DND-41 (cell line): ENCODE results near the gene PGF.
"Not testable (repeated sequence)": the region's sequence is repeated elsewhere in the genome, so short reads cannot be mapped to it uniquely, and the experiment has no call there.

Experiments
- ATAC-seq: fragments of 200-7000 bp; cut with Tn5 transposase; 3 replicates; pipeline ENCODE4 v1.9.1; 2021; ENCODE audit warnings: low read depth; ENCODE audit not compliant: insufficient read depth
- DNase-seq: peaks from one replicate; pipeline ENCODE4 v3.0.0-alpha.2; 2020
- H2AFZ ChIP-seq: 2 replicates; pipeline ENCODE4 v1.6.0; 2012; ENCODE audit warnings: low read depth, low read length
- H3K27ac ChIP-seq: 2 replicates; pipeline ENCODE4 v1.5.1; 2012; ENCODE audit warnings: low read length, inconsistent platforms
- H3K27me3 ChIP-seq: fragments of 200-600 bp; sonication (generic); 2 replicates; pipeline ENCODE4 v1.6.0; 2012; ENCODE audit warnings: low read length, mild to moderate bottlenecking, inconsistent platforms; ENCODE audit not compliant: insufficient read depth, poor library complexity
- H3K36me3 ChIP-seq: 2 replicates; pipeline ENCODE4 v1.5.1; 2012; ENCODE audit warnings: low read length, inconsistent platforms; ENCODE audit not compliant: insufficient read depth
- H3K4me1 ChIP-seq: 2 replicates; pipeline ENCODE4 v1.5.1; 2012; ENCODE audit warnings: mild to moderate bottlenecking, low read length; ENCODE audit not compliant: insufficient read depth
- H3K4me2 ChIP-seq: 2 replicates; pipeline ENCODE4 v1.6.0; 2012; ENCODE audit warnings: mild to moderate bottlenecking, moderate library complexity, low read length, inconsistent platforms; ENCODE audit not compliant: insufficient read depth
- H3K4me3 ChIP-seq, 2 experiments: fragments of 200-600 bp in 1 of 2; shearing (Covaris generic) in 1 of 2; 2 replicates each; pipeline ENCODE4 v1.5.1; 2012 to 2016; ENCODE audit warnings: inconsistent platforms in 2 of 2, low read length in 2 of 2, mild to moderate bottlenecking in 2 of 2, low read depth in 1 of 2, moderate library complexity in 1 of 2
- H3K79me2 ChIP-seq: 2 replicates; pipeline ENCODE4 v1.6.0; 2012; ENCODE audit warnings: low read length, inconsistent platforms; ENCODE audit not compliant: insufficient read depth
- H3K9ac ChIP-seq: 2 replicates; pipeline ENCODE4 v1.6.0; 2012; ENCODE audit warnings: low read depth, mild to moderate bottlenecking, inconsistent platforms, low read length, moderate library complexity
- H3K9me3 ChIP-seq: 2 replicates; pipeline ENCODE4 v1.5.1; 2012; ENCODE audit warnings: low read length, moderate library complexity, mild to moderate bottlenecking, inconsistent platforms; ENCODE audit not compliant: insufficient read depth, severe bottlenecking
- H4K20me1 ChIP-seq: 2 replicates; pipeline ENCODE4 v1.6.0; 2012; ENCODE audit warnings: low read length; ENCODE audit not compliant: insufficient read depth
- CTCF ChIP-seq: IDR thresholded peaks from 2 replicates; pipeline ENCODE4 v1.5.1; 2012; ENCODE audit warnings: borderline replicate concordance, low read length, moderate library complexity, mild to moderate bottlenecking; ENCODE audit not compliant: poor library complexity, severe bottlenecking; ENCODE audit errors: extremely low read depth
- EZH2 ChIP-seq: IDR thresholded peaks from 3 replicates; pipeline ENCODE4 v1.6.1; 2012; ENCODE audit warnings: borderline replicate concordance, low read depth, mild to moderate bottlenecking, moderate library complexity, low read length, inconsistent platforms; ENCODE audit not compliant: severe bottlenecking

Gene PGF

GRCh38 chr14:75001899-75002298 is 46.5 kb upstream of the PGF start:
- Histone ChIP-seq H3K4me3 (peak overlapping the region; percentile 95 to 97; a peak in 3 of 4 replicates), H3K27ac (peak overlapping the region; percentile 74), H4K20me1 (0 out of 2 replicates have a peak, but pooled peaks cover 3% of the 10 kb centered on the region), H3K9ac (peak overlapping the region; percentile 84), H3K27me3 (no peaks in the 10 kb centered on the region), H3K36me3 (peaks cover 35% of the 10 kb centered on the region), H3K4me1 (peaks cover 27% of the 10 kb centered on the region), H3K4me2 (peak overlapping the region; percentile 95), H3K79me2 (peaks cover 22% of the 10 kb centered on the region), H3K9me3 (no peaks in the 10 kb centered on the region), H2AFZ (peak overlapping the region; percentile 90)
- no peak for ATAC-seq
- TF ChIP-seq EZH2 (no peak), CTCF (no peak)
- DNase-seq: no peak

- ATAC-seq: no peak
- Histone ChIP-seq H3K27ac (no peak overlapping the region), H3K79me2 (peaks cover 22% of the 10 kb centered on the region), H3K4me1 (peaks cover 27% of the 10 kb centered on the region), H3K36me3 (peaks cover 28% of the 10 kb centered on the region), H3K9me3 (no peaks in the 10 kb centered on the region), H3K4me2 (no peak overlapping the region), H3K9ac (no peak overlapping the region), H2AFZ (peak overlapping the region; percentile 13; the same call in 1 of the 2 replicates), H3K27me3 (no peaks in the 10 kb centered on the region), H3K4me3 (no peak overlapping the region), H4K20me1 (0 out of 2 replicates have a peak, but pooled peaks cover 3% of the 10 kb centered on the region)
- no peak for TF ChIP-seq CTCF
- DNase-seq: no peak
Measured at GRCh38 chr14:75001261-75001660, 45.9 kb upstream of the PGF start.

- H4K20me1 ChIP-seq, H3K4me1 ChIP-seq, H3K9ac ChIP-seq, ATAC-seq, H3K27ac ChIP-seq, H3K9me3 ChIP-seq, H3K4me3 ChIP-seq, H3K4me2 ChIP-seq, H3K79me2 ChIP-seq, H3K36me3 ChIP-seq, H3K27me3 ChIP-seq, DNase-seq, H2AFZ ChIP-seq: not testable (repeated sequence)
Measured at GRCh38 chr14:74995781-74996180, 40.4 kb upstream of the PGF start.

GRCh38 chr14:74994182-74994581 is 38.8 kb upstream of the PGF start:
- not testable (repeated sequence) for H2AFZ ChIP-seq, H3K79me2 ChIP-seq, ATAC-seq, H3K27me3 ChIP-seq, H3K4me1 ChIP-seq, H3K4me2 ChIP-seq, H3K27ac ChIP-seq, H3K4me3 ChIP-seq, H3K36me3 ChIP-seq, DNase-seq, H4K20me1 ChIP-seq, H3K9ac ChIP-seq, H3K9me3 ChIP-seq
